ENCODE measurements around the gene PCCA.

- TF ChIP-seq GATA1 (IDR thresholded peaks at IDR 0.05; ENCODE audit: low read depth, low read length) (no peak), POLR2A (IDR thresholded peaks at IDR 0.05; ENCODE audit: low read length) (no peak)
Measured at GRCh38 chr13:100502446-100502845, 413.6 kb downstream of the PCCA start.

Data from erythroblast (primary cell).